Omental fat pad (tissue), 4 donors: ENCODE measurements around the gene TEAD1. TPM values are rescaled to one million over a fixed set of nuclear protein-coding genes. Genes with fewer than 3 reads are reported as not detected.

Experiments
- ATAC-seq: fragments of 150-250 bp; one replicate; pipeline ENCODE4 v1.9.1; 2016; ENCODE audit warnings: mild to moderate bottlenecking, moderate library complexity; ENCODE audit not compliant: low FRiP score
- DNase-seq: peaks from one replicate; pipeline ENCODE4 v3.0.0-alpha.2; 2019; ENCODE audit warnings: low spot score
- CTCF ChIP-seq, 3 donors: fragments of 450-650 bp; IDR thresholded peaks; one replicate each; pipeline ENCODE4 v1.5.1; 2016 to 2017; ENCODE audit warnings: antibody characterized with exemption in 3 of 3, mild to moderate bottlenecking in 3 of 3, moderate library complexity in 2 of 3
- total RNA-seq, 4 donors: library from RNA; depleted of rRNA; stranded (reverse); fragments of >200 nt; gene quantifications; one replicate each; pipeline ENCODE4 v1.1.0, GENCODE V29; 2016

Gene TEAD1
- total RNA-seq, 4 donors from 2014 or later = 81.7 to 123 (median 103) TPM

GRCh38 chr11:12729941-12730340 is 55.7 kb downstream of the TEAD1 start:
- DNase-seq (no peak), ATAC-seq (no peak)
- no peak for TF ChIP-seq CTCF (IDR thresholded peaks at IDR 0.05)

GRCh38 chr11:12731841-12732336 is 57.7 kb downstream of the TEAD1 start:
- ATAC-seq = peak; percentile 44
- no peak for TF ChIP-seq CTCF (IDR thresholded peaks at IDR 0.05)
- DNase-seq = no peak

- DNase-seq = no peak
- ATAC-seq = no peak
- no peak for TF ChIP-seq CTCF (IDR thresholded peaks at IDR 0.05)
Observed at GRCh38 chr11:12733091-12733490, 58.9 kb downstream of the TEAD1 start.

- TF ChIP-seq CTCF (IDR thresholded peaks at IDR 0.05) = no peak
- no peak for ATAC-seq
- no peak for DNase-seq
Observed at GRCh38 chr11:12734625-12735024, 60.4 kb downstream of the TEAD1 start.

- no peak for ATAC-seq
- TF ChIP-seq CTCF (IDR thresholded peaks at IDR 0.05) = no peak
Observed at GRCh38 chr11:12735262-12735661, 61.0 kb downstream of the TEAD1 start.

GRCh38 chr11:12737024-12737423 is 62.8 kb downstream of the TEAD1 start:
- DNase-seq (no peak), ATAC-seq (no peak)

More at GRCh38 chr11:12735262-12735661, 61.0 kb downstream of the TEAD1 start:
- DNase-seq = no peak

More at GRCh38 chr11:12737024-12737423, 62.8 kb downstream of the TEAD1 start:
- no peak for TF ChIP-seq CTCF (IDR thresholded peaks at IDR 0.05)
